A673 (cell line): ENCODE results near the gene TTC7B. TPM values are rescaled to one million over a fixed set of nuclear protein-coding genes. Genes with fewer than 3 reads are reported as not detected.

Experiments used
- BruUV-seq: library from RNA; stranded (reverse); fragments of 400-500 nt; replicated peaks from 2 replicates; lab custom pipeline; 2021; lab: Mats Ljungman, UMichigan
- CTCF ChIA-PET: fragments of 300-600 bp; sonication (Branson Sonifier 250); formaldehyde crosslinking; loops from one replicate; lab custom pipeline; 2022; ENCODE audit warnings: antibody characterized with exemption; lab: Charles Lee
- POLR2A ChIA-PET: fragments of 300-600 bp; sonication (Branson Sonifier 250); formaldehyde crosslinking; loops from one replicate; lab custom pipeline; 2022; ENCODE audit warnings: antibody characterized with exemption; ENCODE audit not compliant: low non-redundant PET; lab: Charles Lee
- DNase-seq: peaks from one replicate; pipeline ENCODE4 v3.0.0-alpha.2; 2015; ENCODE audit warnings: low spot score
- H3K27ac ChIP-seq: fragments of 200-600 bp; sonication (generic); 2 replicates; pipeline ENCODE4 v1.5.1; 2016; ENCODE audit warnings: mixed run types, low read depth, mild to moderate bottlenecking, mixed read lengths, antibody characterized with exemption, low read length; ENCODE audit not compliant: poor library complexity, severe bottlenecking
- H3K27me3 ChIP-seq: fragments of 200-600 bp; sonication (generic); replicated peaks from 2 replicates; pipeline ENCODE4 v1.6.1; 2017; ENCODE audit warnings: mixed run types, low read depth, mild to moderate bottlenecking, mixed read lengths, antibody characterized with exemption, low read length; ENCODE audit not compliant: insufficient read depth, poor library complexity
- H3K36me3 ChIP-seq: fragments of 200-600 bp; sonication (generic); 2 replicates; pipeline ENCODE4 v1.6.1; 2016; ENCODE audit warnings: mixed run types, mild to moderate bottlenecking, mixed read lengths, antibody characterized with exemption, low read length; ENCODE audit not compliant: insufficient read depth, poor library complexity, severe bottlenecking
- H3K4me1 ChIP-seq: fragments of 200-600 bp; sonication (generic); 2 replicates; pipeline ENCODE4 v1.6.1; 2017; ENCODE audit warnings: mixed run types, mild to moderate bottlenecking, mixed read lengths, antibody characterized with exemption, low read length; ENCODE audit not compliant: insufficient read depth, poor library complexity, severe bottlenecking
- H3K4me3 ChIP-seq: fragments of 200-600 bp; sonication (generic); 2 replicates; pipeline ENCODE4 v1.5.1; 2016; ENCODE audit warnings: low read depth, mixed run types, mild to moderate bottlenecking, mixed read lengths, low read length; ENCODE audit not compliant: poor library complexity, severe bottlenecking
- H3K9me3 ChIP-seq: fragments of 200-600 bp; sonication (generic); 2 replicates; pipeline ENCODE4 v1.6.1; 2016; ENCODE audit warnings: mixed run types, low read depth, mild to moderate bottlenecking, mixed read lengths, antibody characterized with exemption, low read length; ENCODE audit not compliant: poor library complexity, severe bottlenecking
- EZH2 ChIP-seq: fragments of 200-600 bp; sonication (generic); IDR thresholded peaks from 2 replicates; pipeline ENCODE4 v1.6.1; 2017; ENCODE audit warnings: borderline replicate concordance, low read depth, mild to moderate bottlenecking, mixed read lengths, antibody characterized with exemption, low read length; ENCODE audit not compliant: poor library complexity, severe bottlenecking
- intact Hi-C: fragments of 100-400 bp; cut with micrococcal nuclease; formaldehyde crosslinking; loops from one replicate; pipeline ENCODE4 v1.10.0; 2022; ENCODE audit not compliant: unreplicated experiment
- total RNA-seq: library from RNA; stranded (reverse); gene quantifications from 2 replicates; pipeline ENCODE4 v1.2.3, GENCODE V29; 2021
- TF ChIP-seq, protein P1 (sequence below): fragments of 300-800, 200-600 bp; sonication (generic); conservative IDR thresholded peaks from 2 replicates; pipeline ENCODE4 v1.5.1; 2017; ENCODE audit warnings: low read depth, mild to moderate bottlenecking, antibody characterized with exemption, low read length, moderate library complexity, mixed read lengths

The TTC7B gene
- total RNA-seq, 1 experiment from 2014 or later: 39.2 TPM

DNA sequence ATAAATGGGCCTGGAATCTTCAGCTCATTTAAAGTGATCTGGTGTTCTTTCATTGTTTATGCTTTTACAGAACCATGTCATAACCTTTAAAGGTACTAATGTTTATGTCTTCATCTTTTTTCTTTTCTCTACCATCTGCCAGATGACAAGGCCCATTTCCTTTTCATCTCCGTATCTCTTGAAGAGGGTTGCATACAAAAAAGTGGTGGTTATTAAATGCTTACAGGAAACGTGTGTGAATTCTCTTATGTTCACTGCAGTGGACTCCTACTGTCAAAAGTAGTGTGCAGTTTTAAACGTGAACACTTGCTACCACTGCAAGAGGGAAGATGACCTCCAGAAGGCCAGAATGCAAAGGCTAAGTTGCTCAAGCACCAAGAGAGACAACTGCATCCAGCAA is 91.4 kb downstream of the TTC7B start:
- intact Hi-C loops: no loop called here
- no peak overlapping the region for H3K4me3 ChIP-seq
- peaks cover 5% of the 10 kb centered on the region for H3K4me1 ChIP-seq
- H3K36me3 ChIP-seq: no peaks in the 10 kb centered on the region
- ChIA-PET CTCF (no interaction called here), POLR2A (no interaction called here)
- TF ChIP-seq, protein P1, sequence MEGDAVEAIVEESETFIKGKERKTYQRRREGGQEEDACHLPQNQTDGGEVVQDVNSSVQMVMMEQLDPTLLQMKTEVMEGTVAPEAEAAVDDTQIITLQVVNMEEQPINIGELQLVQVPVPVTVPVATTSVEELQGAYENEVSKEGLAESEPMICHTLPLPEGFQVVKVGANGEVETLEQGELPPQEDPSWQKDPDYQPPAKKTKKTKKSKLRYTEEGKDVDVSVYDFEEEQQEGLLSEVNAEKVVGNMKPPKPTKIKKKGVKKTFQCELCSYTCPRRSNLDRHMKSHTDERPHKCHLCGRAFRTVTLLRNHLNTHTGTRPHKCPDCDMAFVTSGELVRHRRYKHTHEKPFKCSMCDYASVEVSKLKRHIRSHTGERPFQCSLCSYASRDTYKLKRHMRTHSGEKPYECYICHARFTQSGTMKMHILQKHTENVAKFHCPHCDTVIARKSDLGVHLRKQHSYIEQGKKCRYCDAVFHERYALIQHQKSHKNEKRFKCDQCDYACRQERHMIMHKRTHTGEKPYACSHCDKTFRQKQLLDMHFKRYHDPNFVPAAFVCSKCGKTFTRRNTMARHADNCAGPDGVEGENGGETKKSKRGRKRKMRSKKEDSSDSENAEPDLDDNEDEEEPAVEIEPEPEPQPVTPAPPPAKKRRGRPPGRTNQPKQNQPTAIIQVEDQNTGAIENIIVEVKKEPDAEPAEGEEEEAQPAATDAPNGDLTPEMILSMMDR: no peak
- TF ChIP-seq EZH2: no peak
- BruUV-seq: no TSS peak
- H3K9me3 ChIP-seq: no peaks in the 10 kb centered on the region
- no peaks in the 10 kb centered on the region for H3K27me3 ChIP-seq
- H3K27ac ChIP-seq: no peak overlapping the region
- DNase-seq: no peak

DNA sequence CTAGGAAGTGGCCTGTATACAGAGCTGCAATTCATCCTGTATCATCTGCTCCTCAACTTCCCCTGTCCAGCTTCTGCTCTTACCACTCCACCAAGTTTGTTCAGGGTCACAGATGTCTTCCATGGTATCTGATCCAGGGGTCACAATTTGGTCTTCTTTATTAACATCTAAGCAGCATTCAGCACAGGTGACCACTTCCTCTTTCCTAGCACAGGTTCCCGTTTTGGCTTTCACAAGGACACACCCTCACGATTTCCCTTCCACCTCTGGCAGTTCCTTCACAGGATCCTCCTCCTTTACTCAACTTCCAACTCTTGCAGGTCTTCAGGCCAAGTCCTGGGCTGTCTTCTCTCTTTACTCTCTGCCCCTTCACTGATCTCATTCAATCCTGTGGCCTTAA is 93.6 kb downstream of the TTC7B start:
- intact Hi-C loops: no loop called here
- H3K9me3 ChIP-seq: no peaks in the 10 kb centered on the region
- H3K36me3 ChIP-seq: no peaks in the 10 kb centered on the region
- no peak overlapping the region for H3K4me3 ChIP-seq
- TF ChIP-seq EZH2: no peak
- TF ChIP-seq, protein P1: no peak
- no peaks in the 10 kb centered on the region for H3K27me3 ChIP-seq
- H3K4me1 ChIP-seq: peaks cover 9% of the 10 kb centered on the region
- ChIA-PET POLR2A (no interaction called here), CTCF (no interaction called here)
- no peak overlapping the region for H3K27ac ChIP-seq
- BruUV-seq: no TSS peak
- DNase-seq: no peak

DNA sequence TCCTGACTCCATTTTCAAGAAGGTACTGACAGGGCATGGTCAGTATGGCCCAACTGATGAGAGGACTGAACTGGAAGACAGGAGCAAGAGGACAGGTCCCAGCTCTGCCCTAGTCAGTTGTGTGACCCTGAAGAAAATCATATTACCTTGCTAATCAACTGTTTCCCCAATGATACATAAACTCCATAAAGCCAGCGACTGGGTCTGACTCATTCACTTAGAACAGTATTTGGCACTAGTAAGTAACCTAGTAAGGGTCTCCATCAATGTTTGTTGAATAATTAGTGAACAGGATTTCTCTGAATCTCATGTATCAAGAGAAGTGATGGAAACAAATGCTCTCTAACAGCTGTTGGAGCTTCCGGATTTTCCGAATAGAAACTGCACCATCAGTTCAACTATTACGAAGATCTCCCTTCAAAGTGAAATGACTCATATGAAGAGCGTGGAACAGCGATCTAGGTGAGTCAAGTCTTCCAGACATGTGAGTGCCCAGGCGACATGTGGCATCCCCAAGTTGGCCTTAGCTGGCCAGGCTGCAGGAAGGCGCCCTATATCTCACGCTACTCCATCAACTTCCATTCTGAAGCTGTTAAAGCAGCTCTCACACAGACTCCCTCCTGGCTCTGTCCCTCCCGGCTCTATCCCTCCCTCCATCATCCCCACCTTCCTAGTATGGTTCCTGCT is 94.5 kb downstream of the TTC7B start:
- POLR2A ChIA-PET: no interaction called here
- no peak overlapping the region for H3K27ac ChIP-seq
- peaks cover 12% of the 10 kb centered on the region for H3K4me1 ChIP-seq
- BruUV-seq: no TSS peak
- TF ChIP-seq, protein P1: no peak
- TF ChIP-seq EZH2: no peak
- DNase-seq: no peak
- no peaks in the 10 kb centered on the region for H3K27me3 ChIP-seq
- H3K9me3 ChIP-seq: no peaks in the 10 kb centered on the region
- H3K4me3 ChIP-seq: no peak overlapping the region
- H3K36me3 ChIP-seq: no peaks in the 10 kb centered on the region
- CTCF ChIA-PET: no interaction called here
- intact Hi-C loops: no loop called here
